Stimulated activated CD4-positive, alpha-beta T cell treated with anti-CD3 and anti-CD28 coated beads, Interleukin-1b, Interleukin-23, amount 100 ng/mL, for 24 hours (primary cell): Measurements from ENCODE around the gene ANTXRL.
A peak's percentile ranks its signal among the peaks of the same experiment; 100 is the strongest.
"Not testable (repeated sequence)": the region's sequence is repeated elsewhere in the genome, so short reads cannot be mapped to it uniquely, and the experiment has no call there.

Source experiments
- DNase-seq, 4 experiments: peaks; one replicate each; pipeline ENCODE4 v3.0.0-alpha.2; 2020; ENCODE audit warnings: low read depth in 4 of 4, low spot score in 1 of 4

The ANTXRL gene

DNA sequence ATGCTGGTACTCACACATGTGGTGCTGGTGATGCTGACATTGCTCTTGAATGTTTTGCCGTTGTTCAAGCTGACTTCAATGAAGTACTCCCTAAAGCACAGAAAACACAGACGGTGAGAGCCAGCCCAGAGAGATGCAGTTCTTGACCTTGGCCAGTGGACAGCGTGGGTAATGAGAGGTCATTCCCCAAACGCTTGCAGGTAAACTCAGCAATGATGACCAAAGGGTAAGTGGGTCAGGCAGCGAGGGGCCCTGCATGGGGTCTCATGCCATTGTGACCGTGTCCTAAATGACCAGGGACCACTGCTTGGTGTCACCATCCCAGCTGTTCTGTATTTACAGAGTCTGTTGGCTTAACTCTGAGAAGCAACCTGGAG is 32.8 kb upstream of the ANTXRL start:
- DNase-seq = no peak

DNA sequence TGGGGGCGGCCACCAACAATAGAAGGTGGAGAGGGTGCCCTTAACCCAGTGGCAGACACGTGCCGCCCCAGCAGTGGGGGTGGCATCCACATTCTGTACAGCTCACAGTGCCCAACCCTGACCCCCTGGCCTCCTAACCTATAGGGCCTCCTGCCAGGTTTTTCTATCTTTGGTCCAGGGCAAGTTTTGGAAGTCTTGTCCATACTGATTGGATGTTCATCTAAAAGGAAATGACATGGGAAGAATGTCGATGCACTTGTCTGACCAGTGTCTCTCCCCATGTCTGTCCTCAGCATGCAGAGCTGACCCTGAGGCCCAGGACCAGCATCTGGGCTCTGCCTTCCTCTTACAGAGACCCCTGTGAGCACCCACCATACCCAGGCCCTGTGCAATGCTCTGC is 32.3 kb upstream of the ANTXRL start:
- no peak for DNase-seq

DNA sequence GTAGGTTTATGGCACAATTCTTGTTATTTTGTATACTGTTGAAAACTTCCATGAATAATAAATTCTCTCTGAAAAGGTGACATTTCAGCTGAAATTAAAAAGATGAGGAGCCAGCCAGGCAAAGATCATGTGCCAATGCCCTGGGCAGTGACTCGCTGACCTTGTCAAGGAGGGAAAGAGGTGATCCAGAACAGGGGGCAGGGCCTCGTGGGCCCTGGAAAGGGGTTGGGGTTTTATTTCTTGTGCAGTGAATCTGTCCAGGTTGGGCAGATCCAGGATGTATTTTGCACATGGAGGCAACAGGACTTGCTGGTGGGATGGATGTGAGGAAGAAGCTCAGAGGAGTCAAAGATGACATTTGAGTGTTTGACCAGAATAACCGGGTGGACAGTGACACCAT is 31.6 kb upstream of the ANTXRL start:
- not testable (repeated sequence) for DNase-seq

DNA sequence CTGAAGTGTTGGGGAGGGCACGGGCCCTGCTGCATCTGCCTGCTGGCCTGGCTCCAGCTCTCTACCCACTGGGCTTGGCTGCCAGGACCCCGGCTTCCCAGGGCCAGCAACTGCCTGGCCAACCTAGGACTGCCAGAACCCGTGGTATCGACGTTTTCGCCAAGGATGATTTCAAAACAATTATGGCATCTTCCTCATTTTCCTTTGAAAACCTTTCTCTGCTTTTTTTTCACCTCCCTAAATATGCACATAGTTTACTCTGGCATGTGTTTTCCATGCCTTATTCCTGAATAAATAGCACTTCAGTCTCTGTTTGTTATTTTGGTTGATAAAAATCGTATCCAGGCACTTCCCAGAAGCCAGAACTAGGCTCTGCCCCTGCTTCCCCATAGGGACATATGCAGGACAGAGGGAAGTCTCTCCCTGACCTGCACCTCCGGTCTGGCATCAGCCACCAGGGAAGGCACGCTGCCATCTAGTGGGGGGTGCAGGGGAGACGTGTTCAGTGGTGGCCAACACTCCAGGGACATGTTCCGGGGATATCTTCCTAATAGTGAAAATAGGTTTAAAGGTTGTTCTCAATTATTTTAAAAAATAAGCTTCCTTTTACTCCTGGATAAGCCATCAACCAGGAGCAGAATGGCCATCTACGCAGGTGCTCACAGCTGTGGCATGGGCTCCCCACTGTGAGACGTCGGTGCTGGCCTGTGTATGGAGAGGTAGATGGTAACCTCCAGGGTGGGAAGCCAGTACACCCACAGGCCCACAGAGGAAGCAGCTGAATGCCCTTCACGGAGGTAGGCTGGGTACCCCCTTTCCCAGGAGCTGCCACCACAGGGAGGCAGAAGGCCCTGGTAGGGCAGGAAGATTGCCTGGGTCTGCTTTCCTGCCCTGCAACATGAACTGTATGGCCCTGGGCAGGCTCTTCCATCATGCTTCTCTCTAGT is 30.7 kb upstream of the ANTXRL start:
- peak; percentile 39 to 47 (median 43) for DNase-seq

DNA sequence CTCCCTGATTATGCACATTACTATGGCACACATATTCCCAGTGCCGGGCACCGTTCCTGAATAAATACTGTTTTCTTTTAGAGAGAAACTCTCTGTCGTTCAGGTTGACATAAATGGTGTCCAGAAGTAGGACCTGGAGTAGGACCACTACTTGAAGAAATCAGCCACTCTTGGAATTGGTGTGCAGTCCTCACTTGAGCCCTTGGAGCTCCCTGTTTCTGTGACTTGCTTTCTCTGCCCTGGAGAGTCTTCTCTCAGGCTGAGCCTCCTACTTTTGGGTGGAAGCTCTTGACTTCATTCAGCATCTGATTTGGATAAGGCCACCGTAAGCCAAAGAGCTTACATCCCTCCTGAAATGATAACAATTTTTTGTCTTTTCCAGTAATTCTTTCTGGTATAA is 29.7 kb upstream of the ANTXRL start:
- DNase-seq = no peak

DNA sequence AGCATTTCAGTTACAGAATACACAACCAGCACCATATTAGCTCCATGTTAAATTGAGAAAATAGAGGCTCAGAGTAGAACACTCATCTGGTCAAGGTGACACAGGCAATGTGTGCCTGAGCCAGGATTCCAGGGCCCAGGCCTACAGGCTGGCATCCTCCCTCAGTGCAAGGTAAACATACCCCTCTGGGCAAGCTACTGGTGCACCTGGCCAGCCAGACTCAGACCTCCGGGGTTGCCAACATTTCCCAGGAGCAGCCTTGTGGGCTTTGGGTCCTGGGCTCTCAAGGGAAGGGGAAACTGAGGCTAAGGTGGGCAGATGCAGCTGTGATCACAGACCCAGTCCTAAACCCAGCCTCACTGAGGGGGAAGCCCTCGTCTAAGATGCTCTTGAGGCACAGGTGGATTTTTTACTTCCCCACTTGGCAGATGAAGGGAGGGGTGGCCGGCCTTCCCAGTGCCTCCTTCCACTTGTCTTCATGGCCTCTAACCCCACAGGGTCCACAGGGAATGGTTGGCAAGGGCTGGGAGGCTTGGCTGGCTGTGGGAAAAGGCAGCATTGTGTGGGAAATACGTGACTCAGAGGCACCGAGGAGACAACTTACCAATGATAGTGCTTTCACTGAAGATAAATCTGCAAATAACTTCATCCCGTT is 23.8 kb upstream of the ANTXRL start:
- not testable (repeated sequence) for DNase-seq

DNA sequence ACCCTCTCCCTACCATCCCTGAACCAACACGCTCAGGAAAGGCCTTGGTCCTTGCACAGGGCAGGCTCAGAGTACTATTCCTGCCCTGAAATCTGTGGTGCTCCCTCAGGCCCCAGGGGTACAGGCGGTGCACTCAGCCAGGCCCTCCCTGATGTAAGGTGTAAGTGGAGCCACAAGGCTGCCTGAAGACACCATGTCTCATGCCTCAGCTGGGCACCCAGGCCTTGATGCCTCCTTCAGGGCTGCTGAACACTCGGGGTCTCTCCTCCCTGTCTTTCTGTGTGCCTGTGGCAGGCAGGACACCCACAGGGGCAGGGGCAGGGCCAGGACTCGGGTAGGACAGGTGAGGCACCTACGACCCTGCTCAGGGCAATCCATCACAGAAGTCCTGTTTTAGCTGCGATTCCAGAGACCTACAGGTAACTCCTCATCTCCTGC is 22.9 kb upstream of the ANTXRL start:
- no peak for DNase-seq

DNA sequence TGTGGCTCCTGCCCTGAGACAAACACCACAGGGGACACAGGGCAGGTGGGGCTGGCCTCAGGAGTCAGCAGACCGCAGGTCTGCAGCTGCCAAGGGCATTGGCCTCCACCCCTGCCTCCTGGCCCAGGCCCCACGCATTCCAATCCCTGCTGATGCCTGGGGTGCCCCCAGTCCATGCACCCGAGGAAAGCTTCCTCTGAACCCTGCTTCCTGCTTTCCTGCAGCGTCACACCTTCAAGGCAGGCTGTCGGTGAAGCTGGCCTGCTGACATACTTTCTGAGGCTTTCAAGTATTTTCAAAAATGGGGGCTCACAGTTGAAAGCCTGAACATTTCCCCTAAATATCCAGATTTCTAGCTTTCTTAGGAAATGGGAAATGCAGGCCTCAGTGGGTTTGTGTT is 22.5 kb upstream of the ANTXRL start:
- DNase-seq = no peak

DNA sequence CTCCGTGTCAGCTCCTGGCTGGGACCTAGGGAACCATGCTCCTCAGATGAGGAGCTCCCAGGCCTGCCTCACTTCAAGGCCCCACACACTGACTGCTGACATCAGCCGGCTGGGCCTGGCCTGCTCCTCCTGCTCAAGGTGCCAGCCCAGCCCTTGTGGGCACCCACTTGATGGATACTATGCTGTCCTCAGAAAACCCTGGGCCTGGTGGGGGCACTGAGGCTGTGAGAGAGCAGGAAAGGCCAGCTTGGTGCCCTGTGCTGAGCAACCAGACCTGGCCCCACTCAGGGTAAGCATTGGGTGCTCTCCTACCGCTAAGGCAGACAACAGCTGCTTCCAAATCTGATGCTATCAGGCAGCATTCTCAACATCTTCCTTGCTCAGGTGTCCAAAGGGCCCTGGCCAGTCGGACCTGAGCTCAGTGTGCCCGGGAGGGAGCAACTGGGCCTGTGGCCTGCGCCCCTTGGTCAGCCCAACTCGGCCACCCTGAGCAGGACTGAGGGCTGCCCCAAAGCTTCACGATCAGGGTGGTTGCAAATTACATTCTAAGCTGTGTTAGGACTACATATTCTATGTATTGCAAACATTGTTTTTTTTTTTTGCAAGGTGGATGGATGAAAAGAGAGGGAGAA is 21.9 kb upstream of the ANTXRL start:
- DNase-seq = no peak

DNA sequence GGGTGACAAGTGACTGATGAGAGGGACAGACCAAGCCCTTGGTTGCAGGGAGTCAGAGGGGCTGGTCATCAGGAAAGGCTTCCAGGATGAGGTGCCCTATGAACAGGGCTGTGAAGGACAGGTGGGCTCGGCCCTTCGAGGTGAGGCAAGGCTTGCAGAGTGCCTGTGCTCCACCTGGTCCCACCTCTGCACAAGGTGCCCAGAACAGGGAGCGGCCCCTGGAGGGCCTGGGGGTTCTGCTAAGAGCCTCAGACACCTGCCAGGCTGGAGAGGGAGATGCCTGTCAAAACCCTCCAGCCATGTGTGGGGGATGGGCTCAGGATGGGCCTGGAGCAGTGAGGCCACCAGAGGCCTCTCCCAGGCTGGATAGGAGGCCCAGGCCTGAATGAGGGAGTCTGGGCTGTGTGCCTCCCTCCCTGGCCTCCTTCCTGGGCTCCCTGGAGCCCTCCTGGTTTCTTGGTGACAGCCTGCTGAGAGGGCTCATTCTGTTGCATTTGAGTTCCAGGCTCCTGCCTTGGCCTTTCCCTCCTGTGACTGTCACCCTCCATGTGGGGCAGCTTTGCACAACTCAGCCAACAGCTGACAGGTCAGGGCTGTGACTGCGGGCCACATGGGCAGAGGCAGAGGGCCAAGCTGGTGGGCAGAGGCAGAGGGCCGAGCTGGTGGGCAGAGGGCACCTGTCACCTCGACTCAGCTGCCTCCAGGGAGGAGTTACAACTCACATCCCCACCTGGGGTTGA is 21.1 kb upstream of the ANTXRL start:
- not testable (repeated sequence) for DNase-seq

DNA sequence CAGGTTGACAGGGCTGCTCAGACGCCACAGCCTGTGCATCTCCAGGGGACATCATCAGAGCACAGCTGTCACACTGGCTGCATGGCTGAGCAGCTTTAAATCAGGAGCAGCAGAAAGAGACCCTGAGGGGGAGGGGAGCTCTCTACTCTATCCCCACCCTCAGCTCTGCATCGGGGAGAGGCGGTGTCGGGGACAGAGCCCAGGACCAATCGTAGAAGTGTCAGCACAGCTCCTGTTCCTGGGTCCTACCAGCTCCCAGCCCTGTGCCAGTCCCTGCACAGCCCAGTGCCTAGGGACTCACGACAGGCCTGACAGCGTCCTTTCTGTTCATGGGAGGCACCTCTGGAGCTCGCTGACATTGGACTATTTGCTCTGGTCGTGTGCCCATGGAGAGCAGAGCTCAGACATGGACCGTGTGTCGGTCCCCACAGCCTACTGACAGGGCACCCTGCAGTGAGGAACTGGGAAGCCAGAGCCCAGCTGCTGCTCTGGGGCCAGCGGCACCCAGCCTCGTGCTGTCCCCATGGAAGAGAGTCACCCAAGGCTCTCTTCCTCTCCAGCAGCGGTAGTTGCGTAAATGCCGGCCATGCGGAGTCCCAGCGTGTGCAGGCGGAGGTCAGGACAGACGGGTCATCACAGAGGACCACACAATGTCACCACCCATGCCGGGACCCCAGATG is 20.4 kb upstream of the ANTXRL start:
- DNase-seq = no peak

DNA sequence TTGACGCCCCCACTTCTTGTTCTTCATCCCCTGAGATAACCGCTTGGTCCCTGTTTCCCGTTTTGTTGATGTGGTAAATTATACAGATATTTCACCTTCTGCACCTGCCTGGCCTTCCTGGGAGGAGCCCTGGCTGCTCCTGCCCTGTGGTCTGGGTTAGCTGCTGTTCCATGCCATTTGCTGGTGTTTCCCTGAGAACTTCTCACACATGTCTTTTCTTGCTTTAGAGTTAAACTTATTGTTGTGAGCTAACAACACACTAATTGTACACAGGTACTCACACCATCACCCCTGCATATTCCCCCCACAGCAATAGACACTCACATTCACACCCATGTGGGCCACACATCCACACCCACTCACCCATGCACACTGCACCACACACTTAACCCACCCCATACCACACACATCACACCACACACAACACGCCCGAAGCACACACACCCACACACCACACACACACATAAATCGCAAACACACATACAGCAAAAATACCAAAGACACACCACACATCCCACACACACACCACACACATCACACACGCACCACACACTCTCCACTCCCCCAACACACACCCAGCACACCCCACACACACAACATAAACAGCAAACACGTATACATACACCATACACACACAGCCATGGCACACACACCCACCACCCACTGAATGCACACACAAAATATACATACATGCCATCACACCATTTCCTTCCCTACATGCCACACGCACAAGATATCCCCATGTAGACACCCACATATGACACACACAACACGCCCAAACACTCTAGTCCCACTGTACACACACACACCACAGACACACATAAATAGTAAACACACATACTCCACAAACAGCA is 19.4 kb upstream of the ANTXRL start:
- DNase-seq = no peak

DNA sequence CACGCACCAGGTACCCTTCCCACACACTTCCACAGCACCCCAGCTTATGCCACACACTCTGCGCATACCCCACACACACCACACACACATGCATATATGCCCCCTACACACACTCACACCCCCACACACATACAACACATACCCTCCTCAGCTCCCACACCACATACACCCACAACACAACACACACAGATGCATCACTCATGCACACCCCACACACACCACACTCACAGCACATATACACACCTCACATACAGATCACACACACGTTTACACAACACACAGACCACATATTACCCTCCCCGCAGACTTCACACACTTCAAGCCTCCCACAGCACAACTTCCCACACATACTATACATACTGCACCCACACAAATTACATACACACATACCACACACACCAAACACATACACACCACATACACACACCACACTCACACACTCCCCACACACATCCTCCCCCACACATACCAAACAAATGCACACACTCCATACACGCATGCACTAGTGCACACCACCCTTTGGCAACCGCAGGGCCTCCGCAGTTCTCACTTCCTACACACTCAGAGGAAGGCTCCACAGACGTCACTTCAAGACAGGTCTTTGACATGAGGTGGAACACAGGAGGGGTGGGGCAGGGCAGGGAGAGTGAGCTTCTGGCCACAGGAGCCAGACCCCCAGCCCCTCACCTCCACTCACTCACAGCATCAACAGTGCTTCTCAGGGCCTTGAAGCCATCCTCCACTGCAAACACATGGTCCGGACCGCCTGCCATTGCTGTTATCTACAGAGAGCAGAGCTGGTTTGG is 18.5 kb upstream of the ANTXRL start:
- DNase-seq = peak in 2 of 4 experiments; percentile 47 to 52

DNA sequence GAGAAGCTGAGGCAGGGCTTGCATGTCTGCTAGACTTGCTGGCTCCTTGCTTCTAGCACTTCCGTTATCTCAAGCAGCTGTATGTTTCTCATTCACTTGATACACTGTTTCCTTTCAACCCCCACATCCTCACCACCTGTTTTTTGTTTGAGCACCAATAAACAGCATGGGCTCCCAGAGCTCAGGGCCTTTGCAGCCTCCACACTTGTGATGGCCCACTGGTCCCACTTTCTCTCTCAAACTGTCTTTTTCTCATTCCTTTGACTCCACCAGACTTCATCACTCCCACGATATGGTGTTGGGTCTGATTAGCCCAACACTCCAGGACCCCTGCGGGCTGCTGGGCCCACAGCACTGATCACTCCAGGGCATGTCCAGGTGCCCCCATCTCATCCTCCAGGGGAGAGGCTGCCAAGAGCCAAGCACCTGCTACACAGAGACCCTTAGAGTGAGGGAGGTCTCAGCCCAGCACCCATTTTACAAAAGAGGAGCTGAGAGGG is 17.2 kb upstream of the ANTXRL start:
- not testable (repeated sequence) for DNase-seq

DNA sequence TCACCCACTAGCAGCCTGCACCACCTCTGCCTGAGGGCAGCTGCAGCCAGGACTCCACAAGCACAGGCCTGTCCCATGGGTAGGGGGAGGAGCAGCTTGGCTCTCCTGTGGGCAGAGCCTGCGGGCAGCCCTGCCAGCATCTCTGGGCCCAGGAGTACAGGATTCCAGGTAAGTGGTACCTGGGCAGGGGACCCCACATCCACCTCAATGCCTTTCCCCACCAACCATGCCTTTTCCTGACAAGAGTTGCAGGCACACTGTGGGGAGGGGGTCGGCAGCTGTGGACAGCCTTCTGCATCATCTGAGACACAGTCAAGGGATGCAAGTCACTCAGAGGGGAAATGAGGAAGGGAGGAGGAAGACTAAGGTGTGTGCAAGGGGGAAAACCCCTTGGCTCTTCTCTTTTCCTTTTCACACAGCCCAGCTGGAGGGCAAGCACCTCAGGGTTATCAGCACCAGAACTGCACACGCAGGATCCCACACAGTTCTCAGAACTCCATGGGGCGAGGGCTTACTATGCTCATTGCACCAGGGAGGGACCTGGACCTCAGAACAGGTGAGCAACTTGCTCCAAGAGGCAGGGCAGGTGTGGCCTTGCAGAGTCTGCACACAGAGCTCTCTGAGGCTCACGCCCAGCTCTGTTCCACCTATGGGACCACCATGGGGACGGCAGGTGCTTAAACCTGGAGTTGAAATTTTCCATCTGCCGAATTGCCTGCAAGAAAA is 16.5 kb upstream of the ANTXRL start:
- DNase-seq = no peak

DNA sequence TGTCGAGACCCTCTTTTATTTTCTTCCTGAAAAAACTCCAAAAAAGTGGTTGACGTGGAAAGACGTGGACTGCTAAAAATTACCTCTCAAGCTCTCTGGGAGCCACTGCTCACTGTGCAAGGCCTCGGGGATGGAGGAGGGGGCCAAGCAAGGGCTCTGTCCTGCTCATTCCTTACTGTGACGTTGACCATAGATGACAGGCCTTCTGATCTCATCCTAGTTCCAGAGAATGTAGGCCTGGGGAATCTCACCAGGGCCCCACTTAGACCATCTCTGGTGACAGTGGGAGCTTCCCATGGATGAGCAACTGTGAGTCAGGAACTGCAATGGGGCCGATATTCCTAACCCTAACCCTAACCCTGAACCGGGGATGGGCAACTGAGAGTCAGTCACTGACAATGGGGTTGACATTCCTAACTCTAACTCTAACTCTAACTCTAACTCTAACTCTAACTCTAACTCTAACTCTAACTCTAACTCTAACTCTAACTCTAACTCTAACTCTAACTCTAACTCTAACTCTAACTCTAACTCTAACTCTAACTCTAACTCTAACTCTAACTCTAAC is 15.8 kb upstream of the ANTXRL start:
- not testable (repeated sequence) for DNase-seq

DNA sequence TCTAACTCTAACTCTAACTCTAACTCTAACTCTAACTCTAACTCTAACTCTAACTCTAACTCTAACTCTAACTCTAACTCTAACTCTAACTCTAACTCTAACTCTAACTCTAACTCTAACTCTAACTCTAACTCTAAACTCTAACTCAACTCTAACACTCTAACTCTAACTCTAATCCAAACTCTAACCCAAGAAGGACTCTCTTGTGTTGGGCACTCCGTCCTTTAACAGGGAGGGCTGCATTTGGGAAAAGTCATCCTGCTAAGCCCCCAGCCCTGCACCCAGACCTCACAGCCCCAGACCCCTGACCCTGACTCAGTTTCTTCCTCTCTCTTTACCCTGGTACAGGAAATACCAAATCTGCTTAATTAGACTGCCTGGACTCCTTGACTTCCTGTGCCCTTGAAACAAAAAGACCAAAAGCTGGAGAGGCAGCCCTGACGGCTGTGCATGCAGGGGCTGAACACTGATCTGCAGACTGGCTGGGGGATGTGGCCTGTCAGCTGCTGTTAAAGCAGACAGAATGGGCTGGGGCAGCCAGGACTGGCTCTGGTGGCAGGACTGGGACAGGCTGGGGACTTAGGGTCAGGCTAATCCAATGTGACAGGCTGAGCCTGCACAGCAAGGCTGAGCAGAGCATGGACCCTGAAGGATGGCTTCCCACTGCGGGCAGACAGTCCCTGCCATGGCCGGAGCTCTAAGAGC is 14.8 kb upstream of the ANTXRL start:
- DNase-seq = not testable (repeated sequence)
